Fibroblast of the aortic adventitia (primary cell): Measurements from ENCODE around the gene SOBP. TPM values are rescaled to one million over a fixed set of nuclear protein-coding genes. Genes with fewer than 3 reads are reported as not detected.
A peak's percentile ranks its signal among the peaks of the same experiment; 100 is the strongest.

Experiments
- DNase-seq: peaks from one replicate; pipeline ENCODE4 v3.0.0-alpha.2; 2010; ENCODE audit warnings: low read depth
- H3K4me3 ChIP-seq: 2 replicates; pipeline ENCODE4 v1.5.1; 2011; ENCODE audit warnings: low read depth, mild to moderate bottlenecking, control low read depth, low read length, moderate library complexity
- CTCF ChIP-seq: IDR thresholded peaks from 2 replicates; pipeline ENCODE4 v1.5.1; 2011; ENCODE audit warnings: mild to moderate bottlenecking, low read length, control low read depth, inconsistent platforms; ENCODE audit not compliant: insufficient read depth
- total RNA-seq: library from RNA; depleted of rRNA; stranded (reverse); fragments of >200 nt; gene quantifications from 2 replicates; pipeline ENCODE4 v1.2.3, GENCODE V29; 2012; ENCODE audit warnings: low replicate concordance

SOBP gene
- total RNA-seq, 1 donor = 7.9 TPM

GRCh38 chr6:107684996-107685395, 195.1 kb downstream of the SOBP start:
- no peak for TF ChIP-seq CTCF
- DNase-seq = no peak
- no peak overlapping the region for H3K4me3 ChIP-seq

- no peak for DNase-seq
- no peak for TF ChIP-seq CTCF
These were observed 199.3 kb downstream of the SOBP start for GRCh38 chr6:107689190-107689589.

GRCh38 chr6:107689951-107690642, 200.2 kb downstream of the SOBP start:
- peak; percentile 73 for DNase-seq
- H3K4me3 ChIP-seq = no peak overlapping the region
- peak; percentile 47 for TF ChIP-seq CTCF

More at GRCh38 chr6:107689190-107689589, 199.3 kb downstream of the SOBP start:
- H3K4me3 ChIP-seq = no peak overlapping the region

- peak overlapping the region; percentile 34 for H3K4me3 ChIP-seq
- DNase-seq = peak; percentile 94
- TF ChIP-seq CTCF = no peak
These were observed 200.7 kb downstream of the SOBP start for GRCh38 chr6:107690643-107691061.

- peak overlapping the region; percentile 34 for H3K4me3 ChIP-seq
- DNase-seq = peak; percentile 93
These were observed 201.3 kb downstream of the SOBP start for GRCh38 chr6:107691062-107691751.

GRCh38 chr6:107692351-107692750, 202.4 kb downstream of the SOBP start:
- TF ChIP-seq CTCF = no peak
- no peak overlapping the region for H3K4me3 ChIP-seq
- DNase-seq = peak; percentile 77

More at GRCh38 chr6:107691062-107691751, 201.3 kb downstream of the SOBP start:
- TF ChIP-seq CTCF = no peak
